NCI-H524 treated with DMSO at 0.1 percent for 48 hours (cell line): ENCODE data around the gene HNMT.
"Not testable (repeated sequence)": the region's sequence is repeated elsewhere in the genome, so short reads cannot be mapped to it uniquely, and the experiment has no call there.

Source experiments
- DNase-seq: peaks from one replicate; lab custom pipeline; 2025; lab: John Stamatoyannopoulos, UW

HNMT gene

GRCh38 chr2:137964066-137964858, at the start of gene HNMT:
Gene HNMT, plus strand, starts transcription at chr2:137964473. Its CDS starts 19 bp downstream, at chr2:137964492.
- DNase-seq = no peak

DNA sequence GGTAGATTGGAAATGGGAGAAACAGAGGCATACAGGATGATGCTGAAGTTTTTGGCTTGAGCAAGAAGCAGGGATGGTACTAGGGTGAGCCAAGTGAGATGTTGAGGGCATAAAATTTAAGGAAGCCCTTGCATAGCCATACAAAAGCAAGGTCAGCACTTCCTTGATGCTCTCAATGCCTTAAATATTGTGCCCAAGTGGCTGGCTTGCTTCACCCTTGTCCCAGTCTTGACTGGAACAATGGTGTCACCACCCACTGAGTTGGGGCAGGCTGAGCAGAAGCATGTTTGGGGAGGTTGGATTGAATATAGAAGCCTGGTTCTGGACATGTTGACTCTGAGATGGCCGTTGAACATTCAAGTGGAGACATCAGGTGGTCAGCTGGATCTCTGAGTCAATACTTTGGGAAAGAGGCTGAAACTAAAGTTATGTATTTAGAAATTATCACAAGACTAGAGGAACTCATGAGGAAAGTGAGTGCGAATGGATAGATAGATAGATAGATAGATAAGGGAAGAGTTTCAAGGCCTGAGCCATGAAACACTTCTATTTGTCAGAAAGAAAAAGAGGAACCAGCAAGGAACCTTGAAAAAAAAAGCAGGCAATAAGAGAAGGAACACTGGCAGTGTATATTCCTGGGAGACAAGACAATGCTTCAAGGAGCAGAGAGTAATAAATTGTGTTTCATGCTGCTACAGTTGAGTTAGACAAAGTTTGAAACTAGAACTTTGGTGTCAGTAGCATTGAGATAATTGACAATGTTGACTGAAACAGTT, 43.0 kb upstream of the HNMT start:
- DNase-seq = no peak

DNA sequence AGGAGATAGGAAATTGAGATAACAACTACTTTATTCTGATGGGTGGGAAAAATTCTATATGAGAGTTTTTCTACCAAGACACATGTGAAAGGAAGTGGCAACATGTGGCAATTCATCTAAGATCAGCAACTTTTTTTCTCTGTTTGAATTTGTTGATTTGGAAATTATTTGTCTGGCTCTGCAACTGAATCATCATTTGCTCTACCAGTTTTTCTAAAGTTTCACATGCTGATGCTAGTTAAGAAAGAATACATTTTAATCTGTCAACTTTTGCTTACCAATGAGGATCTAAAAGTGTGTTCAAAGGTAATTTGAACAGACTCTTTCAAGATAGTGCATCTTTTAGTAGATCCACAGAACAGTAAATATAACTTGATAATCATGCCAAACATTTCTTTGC, 42.1 kb upstream of the HNMT start:
- DNase-seq = not testable (repeated sequence)

- DNase-seq = no peak
These were observed 40.3 kb upstream of the HNMT start for GRCh38 chr2:137924019-137924418.

- DNase-seq = no peak
These were observed 38.7 kb upstream of the HNMT start for GRCh38 chr2:137925599-137925998.

DNA sequence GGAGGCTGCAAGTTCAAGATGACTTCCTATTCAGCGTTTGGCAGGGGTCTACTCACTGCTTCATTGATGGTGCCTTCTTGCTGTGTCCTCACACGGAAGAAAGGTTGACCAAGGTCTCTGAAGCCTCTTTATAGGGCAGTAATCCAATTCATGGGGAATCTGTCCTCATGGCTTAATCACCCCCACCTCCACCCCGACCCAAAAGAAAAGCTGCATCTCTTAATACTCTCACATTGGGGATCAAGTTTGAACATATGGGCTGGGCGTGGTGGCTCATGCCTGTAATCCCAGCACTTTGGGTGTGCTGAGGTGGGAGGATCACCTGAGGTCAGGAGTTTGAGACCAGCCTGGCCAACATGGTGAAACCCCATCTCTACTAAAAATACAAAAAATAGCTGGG, 36.4 kb upstream of the HNMT start:
- no peak for DNase-seq

DNA sequence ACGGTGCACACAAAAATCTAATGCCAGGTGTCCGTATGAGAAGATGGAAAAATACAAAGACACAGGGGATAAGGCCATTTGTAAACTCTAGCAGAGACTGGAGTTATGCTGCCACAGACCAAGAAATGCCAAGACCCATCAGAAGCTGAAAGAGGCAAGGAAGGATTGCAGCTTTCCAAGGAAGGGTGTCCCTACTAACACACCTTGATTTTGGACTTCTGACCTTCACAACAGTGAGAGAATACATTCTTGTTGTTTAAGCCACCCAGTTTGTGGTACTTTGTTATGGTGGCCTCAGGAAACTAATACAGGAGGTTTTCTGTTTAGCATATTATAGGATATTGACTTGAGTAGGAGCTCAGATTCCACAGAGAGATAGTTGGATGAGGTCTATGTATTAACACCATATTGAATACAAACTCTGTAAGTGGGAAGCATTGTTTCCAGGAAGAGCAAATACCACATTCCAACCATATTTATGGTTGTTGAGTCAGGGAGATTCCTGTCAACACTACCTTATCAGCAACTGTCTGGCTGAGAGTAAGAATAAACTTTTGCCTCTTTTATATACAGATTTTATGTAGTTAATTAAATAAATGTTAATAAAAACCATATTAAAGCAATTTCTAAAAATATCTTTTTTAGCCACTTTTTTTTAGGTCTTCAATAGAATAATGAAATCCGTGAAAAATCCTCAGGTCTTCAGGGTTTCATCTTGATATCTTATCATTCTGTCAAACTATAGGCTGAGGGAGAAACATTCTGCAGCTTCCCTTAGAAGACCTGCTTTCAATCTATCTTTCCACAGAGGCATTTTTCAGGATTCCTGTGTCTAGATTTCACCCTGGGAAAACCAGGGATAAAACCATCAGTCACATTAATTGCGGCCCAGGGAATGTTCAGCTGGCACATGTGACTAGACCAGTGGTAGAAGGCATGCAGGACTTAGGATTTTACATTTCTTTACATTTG, 35.4 kb upstream of the HNMT start:
- DNase-seq = no peak

DNA sequence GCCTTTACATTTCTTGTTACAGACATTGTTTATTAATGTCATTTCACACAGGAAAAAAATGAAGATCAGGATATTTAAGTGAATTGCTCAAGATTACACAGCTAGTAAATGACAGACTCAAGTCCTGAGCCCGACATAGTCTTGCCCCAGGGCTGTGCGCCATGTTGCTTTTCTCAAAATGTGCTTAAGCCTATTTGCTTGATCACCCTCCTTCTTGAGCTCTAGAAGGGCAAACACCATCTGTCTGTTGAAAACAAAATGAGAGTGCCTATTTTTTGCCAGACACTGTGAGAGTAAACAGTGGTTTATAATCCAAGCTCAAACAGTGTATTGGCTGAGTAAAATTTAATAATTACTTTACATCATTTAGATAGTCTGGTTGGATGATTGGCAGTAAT, 34.8 kb upstream of the HNMT start:
- DNase-seq = peak; percentile 44

- DNase-seq = peak; percentile 26
These were observed 34.1 kb upstream of the HNMT start for GRCh38 chr2:137930146-137930545.

DNA sequence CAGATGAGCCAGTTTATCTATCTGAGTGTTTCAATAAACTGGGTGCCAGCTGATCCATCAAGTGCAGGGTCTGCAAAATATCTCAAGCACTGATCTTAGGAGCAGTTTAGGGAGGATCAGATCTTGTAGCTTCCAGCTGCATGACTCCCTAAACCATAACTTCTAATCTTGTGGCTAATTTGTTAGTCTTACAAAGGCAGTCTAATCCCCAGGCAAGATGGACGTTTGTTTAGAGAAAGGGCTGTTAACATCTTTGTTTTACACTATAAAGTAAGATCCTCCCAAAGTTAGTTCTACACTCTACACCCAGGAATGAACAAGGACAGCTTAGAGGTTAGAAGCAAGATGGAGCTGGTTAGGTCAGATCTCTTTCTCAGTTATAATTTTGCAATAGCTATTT, 28.7 kb upstream of the HNMT start:
- no peak for DNase-seq

GRCh38 chr2:137937246-137937645, 27.0 kb upstream of the HNMT start:
- no peak for DNase-seq

DNA sequence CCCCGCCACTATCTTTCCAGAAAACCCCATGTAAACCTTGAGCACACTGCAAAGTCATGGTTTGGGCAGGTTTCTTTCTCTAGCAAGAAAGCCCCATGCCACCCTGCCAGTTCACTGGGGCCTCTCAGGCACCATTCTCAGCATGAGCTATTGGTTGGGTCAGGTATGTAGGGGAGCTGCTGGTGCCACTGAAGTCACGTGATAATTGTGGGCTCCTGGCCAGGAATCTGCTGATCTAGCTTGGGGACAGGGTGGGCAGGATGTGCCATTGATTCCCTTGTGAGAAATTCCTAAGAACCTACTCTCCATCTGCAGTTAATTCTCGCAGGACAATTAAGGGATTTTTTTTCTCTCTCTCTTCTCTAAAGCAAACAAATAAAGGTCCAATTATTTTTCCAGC, 26.5 kb upstream of the HNMT start:
- no peak for DNase-seq

GRCh38 chr2:137938204-137938603, 26.1 kb upstream of the HNMT start:
- no peak for DNase-seq

GRCh38 chr2:137939026-137939425, 25.2 kb upstream of the HNMT start:
- no peak for DNase-seq

GRCh38 chr2:137940154-137940553, 24.1 kb upstream of the HNMT start:
- no peak for DNase-seq

DNA sequence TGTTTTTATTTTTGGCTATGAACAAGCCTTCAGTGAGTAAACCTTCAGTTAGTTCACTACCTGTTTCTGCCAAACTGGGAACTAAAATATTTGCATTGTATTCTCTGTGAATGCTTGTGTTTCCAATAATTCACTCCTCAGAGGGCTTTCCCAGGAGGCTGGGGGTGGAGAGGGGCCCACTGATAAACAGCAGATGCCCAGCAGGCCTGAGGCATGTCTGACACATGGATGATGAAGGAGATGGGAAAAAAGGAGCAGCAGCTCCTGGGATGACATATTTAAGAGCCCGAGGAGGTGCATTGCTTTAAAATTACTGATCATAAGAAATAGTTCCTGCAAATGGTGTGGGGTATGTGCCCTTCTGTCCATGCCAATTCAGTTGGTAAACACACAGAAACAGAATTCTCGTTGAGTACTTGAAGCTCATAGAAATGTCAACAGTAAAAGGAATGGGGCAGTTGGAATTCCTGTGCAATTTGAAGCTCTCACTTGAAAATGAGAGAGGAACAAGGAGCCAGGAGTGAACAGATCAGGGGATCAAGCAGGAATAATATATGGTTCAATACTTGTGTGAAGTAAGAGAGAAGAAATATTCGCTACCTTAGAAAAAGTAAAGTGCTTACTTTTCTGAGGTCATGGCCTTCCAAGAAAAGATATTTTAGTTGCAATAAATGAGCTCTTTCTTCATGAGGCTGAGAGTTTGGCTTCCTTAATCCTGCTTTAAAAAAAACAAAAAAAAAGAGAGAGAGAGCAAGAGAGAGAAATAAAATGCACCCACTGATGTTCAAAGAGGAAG, 22.0 kb upstream of the HNMT start:
- no peak for DNase-seq

DNA sequence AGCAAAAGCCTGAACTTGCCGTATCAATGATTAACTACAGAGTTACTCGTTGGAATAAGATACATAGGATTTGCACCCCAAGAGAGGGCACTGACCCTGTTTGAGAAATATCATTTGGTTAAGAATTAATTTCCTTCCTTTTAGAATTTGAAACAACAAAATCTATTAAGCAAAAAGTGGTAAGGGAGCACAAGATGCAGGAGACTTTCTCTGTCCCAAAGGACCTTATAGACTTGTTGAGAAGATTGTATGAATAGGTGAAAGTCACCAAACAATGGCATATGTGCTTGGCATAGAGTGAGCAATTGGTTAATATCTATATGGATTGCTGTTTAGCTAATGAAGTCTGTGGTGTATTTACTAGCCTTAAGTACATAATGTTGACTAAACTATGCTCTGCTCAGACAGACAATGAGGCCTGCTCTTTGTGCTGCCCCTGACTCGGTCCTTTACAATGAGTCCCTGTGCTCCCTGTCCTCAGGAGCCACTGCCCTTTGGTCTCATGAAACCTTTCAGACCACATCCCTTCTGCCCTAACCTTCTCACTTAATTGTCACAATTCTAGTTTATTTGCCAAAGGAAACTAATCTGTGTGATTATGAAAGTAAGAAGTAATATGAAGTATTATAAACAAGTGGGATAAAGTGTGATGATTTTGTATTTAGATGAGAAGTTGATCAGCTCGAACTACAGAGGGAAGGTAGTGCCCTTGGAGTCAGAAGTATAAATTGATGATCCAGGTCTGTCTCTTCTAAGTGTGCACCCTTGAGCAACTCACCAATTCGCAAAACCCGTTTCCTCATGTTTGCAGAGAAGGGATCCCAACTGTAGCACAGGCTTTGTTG, 21.2 kb upstream of the HNMT start:
- no peak for DNase-seq

- no peak for DNase-seq
These were observed 20.5 kb upstream of the HNMT start for GRCh38 chr2:137943678-137944347.

DNA sequence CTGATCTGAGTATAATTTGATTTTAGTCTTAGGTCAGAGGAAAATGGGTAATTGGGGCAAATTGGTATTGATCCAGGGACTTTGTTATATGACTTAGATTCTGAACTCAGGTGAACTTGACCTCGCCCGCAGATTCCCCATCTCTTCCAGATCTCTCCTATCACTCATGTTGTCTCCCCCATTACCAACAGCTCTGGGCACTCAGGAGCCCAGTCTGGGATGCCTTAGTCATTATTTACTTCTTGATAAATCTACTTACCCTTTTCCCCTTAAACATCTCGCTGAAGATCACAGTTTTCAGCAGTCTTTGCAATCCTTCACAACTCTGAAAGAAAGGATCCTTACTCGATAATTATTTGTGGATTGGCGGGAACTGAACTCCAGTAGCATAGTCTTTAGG, 19.6 kb upstream of the HNMT start:
- no peak for DNase-seq

DNA sequence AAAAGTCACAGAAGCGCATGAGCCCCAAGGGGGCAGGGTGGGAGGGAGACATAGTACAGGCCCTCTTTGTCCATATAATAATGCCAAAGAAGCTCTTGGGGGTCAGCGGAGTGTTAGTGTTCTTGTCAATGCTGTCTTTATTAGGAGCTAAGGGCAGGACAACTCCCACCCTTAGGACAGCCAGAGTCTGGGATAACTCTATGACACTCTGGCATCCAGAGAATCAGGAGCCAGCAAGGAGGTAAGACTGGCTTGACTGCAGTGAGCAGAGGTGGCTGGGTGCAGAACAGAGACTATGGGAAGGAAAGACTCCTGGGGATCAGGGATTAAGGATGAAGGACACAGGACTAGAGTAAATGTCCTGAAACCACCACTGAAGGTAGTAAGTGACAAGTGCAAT, 19.0 kb upstream of the HNMT start:
- no peak for DNase-seq
